H1 (cell line): ENCODE measurements around the gene LLGL2. TPM values are rescaled to one million over a fixed set of nuclear protein-coding genes. Genes with fewer than 3 reads are reported as not detected.

ENCODE experiments used
- BCL11A ChIP-seq, 2 experiments: IDR thresholded peaks; one replicate each; pipeline ENCODE4 v1.6.1; 2011; ENCODE audit warnings: low read depth in 2 of 2, low read length in 2 of 2, mild to moderate bottlenecking in 2 of 2
- EP300 ChIP-seq, 2 experiments: IDR thresholded peaks; 1 replicate in 1 of 2; 2 replicates in 1 of 2; pipeline ENCODE4 v1.6.1; 2011 to 2012; ENCODE audit warnings: low read depth in 2 of 2, low read length in 2 of 2, mild to moderate bottlenecking in 2 of 2, borderline replicate concordance in 1 of 2, inconsistent platforms in 1 of 2, moderate library complexity in 1 of 2
- HDAC6 ChIP-seq: IDR thresholded peaks from one replicate; pipeline ENCODE4 v1.7.1; 2012; ENCODE audit warnings: low read depth, mild to moderate bottlenecking, inconsistent platforms, low read length, moderate library complexity
- TAF7 ChIP-seq: optimal IDR thresholded peaks from 2 replicates; pipeline ENCODE3; 2011; ENCODE audit warnings: low read depth, mild to moderate bottlenecking, inconsistent platforms, low read length, moderate library complexity, borderline replicate concordance
- USF2 ChIP-seq: IDR thresholded peaks from 2 replicates; pipeline ENCODE4 v1.6.1; 2011; ENCODE audit warnings: low read length, improper control_type of control experiment
- polyA plus RNA-seq, 7 experiments: library from polyadenylated mRNA; depleted of rRNA in 3 of 7; stranded (reverse) in 5 of 7; unstranded in 2 of 7; fragments of >200 nt in 5 of 7; fragments of 200-250 nt in 2 of 7; gene quantifications; 1 replicate in 5 of 7; 2 replicates in 1 of 7; 4 replicates in 1 of 7; pipeline versions ENCODE4 v1.2.1 to v1.2.3, GENCODE V29; 2011 to 2013; ENCODE audit warnings: missing spikeins in 2 of 7, mixed read lengths in 2 of 7
- total RNA-seq: library from RNA; stranded (reverse); fragmentation: NEBNext Ultra II Directional; extraction: Animal tissue kit (Norgen Biotek cat#: 25700); gene quantifications from 2 replicates; pipeline ENCODE4 v1.2.1, GENCODE V29; 2021

The LLGL2 gene
- total and polyA plus RNA-seq, 2 of the 8 experiments (the other 6 are each of a cell fraction or from before 2014, with no cell fraction given) = 64.5 to 77.1 TPM

DNA sequence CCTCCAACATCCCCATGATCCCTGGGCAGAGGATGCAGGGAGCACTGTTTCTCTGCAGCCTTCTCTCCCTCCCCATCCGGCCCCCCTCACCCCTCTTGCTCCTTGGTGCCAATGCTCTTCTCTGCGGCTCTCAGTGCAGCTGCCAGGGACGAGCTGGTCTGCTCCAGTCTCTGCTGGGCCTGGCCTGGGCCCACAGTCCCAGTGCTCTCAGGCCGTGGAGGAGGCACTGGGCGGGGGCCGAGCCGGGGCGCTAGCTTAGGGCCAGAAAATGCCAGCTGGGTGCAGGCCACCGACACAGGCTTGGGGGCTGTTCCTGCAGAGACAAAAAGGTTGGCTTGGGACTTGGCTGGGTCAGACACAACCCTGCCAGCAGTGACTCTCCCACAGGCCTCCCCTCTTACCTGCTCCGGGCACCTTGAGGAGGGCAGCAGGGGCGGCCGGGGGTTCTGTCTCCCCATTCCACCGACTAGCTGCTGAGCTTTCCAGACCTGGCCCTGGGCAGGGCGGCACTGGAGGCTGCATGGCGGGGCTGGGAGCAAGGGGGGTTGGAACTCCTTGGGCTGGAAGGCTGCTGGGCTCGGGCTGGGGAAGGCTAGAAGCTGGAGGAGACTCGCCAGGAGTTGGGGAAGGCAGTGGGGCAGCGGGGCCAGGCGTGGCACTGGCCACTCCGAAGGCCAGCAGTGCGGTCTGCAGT is 24.0 kb upstream of the LLGL2 start (continued):
- TF ChIP-seq EP300 (IDR thresholded peaks at IDR 0.05; ENCODE audit: borderline replicate concordance in 1 of 2, low read depth in 2 of 2, low read length in 2 of 2) (no peak), USF2 (no peak), BCL11A (IDR thresholded peaks at IDR 0.05; ENCODE audit: low read depth in 2 of 2, low read length in 2 of 2) (no peak), HDAC6 (no peak), TAF7 (no peak)
